ENCODE measurements around the gene PITPNC1. TPM values are rescaled to one million over a fixed set of nuclear protein-coding genes. Genes with fewer than 3 reads are reported as not detected.

The PITPNC1 gene
- total RNA-seq, 2 donors from 2014 or later, result 12.5 to 18.1 TPM

- H3K27ac ChIP-seq, result no peak overlapping the region
- no peaks in the 10 kb centered on the region for H3K9me3 ChIP-seq
- TF ChIP-seq CTCF (IDR thresholded peaks at IDR 0.05), result no peak
- H3K36me3 ChIP-seq, result no peaks in the 10 kb centered on the region
- no peaks in the 10 kb centered on the region for H3K27me3 ChIP-seq
- H3K4me3 ChIP-seq, result no peak overlapping the region
- peaks cover 0 to 7% of the 10 kb centered on the region in 2 donors for H3K4me1 ChIP-seq
- DNase-seq (ENCODE audit: low spot score), result no peak
Measured at GRCh38 chr17:67558740-67559380, 181.8 kb downstream of the PITPNC1 start.

- no peaks in the 10 kb centered on the region for H3K27me3 ChIP-seq
- H3K4me3 ChIP-seq, result no peak overlapping the region
- no peaks in the 10 kb centered on the region for H3K9me3 ChIP-seq
- no peak for DNase-seq (ENCODE audit: low spot score)
- TF ChIP-seq CTCF (IDR thresholded peaks at IDR 0.05), result no peak
- no peaks in the 10 kb centered on the region for H3K36me3 ChIP-seq
- no peak overlapping the region for H3K27ac ChIP-seq
- H3K4me1 ChIP-seq, result peaks cover 0 to 7% of the 10 kb centered on the region in 2 donors
Measured at GRCh38 chr17:67559381-67559966, 182.4 kb downstream of the PITPNC1 start.

GRCh38 chr17:67562005-67562404 is 184.9 kb downstream of the PITPNC1 start:
- no peaks in the 10 kb centered on the region for H3K9me3 ChIP-seq
- peaks cover 0 to 7% of the 10 kb centered on the region in 2 donors for H3K4me1 ChIP-seq
- H3K27ac ChIP-seq, result no peak overlapping the region
- no peak for DNase-seq (ENCODE audit: low spot score)
- no peak overlapping the region for H3K4me3 ChIP-seq
- no peaks in the 10 kb centered on the region for H3K27me3 ChIP-seq
- H3K36me3 ChIP-seq, result no peaks in the 10 kb centered on the region
- TF ChIP-seq CTCF (IDR thresholded peaks at IDR 0.05), result no peak

- Histone ChIP-seq H3K27ac (no peak overlapping the region), H3K9me3 (no peaks in the 10 kb centered on the region), H3K4me3 (no peak overlapping the region), H3K27me3 (no peaks in the 10 kb centered on the region), H3K4me1 (no peaks in the 10 kb centered on the region), H3K36me3 (no peaks in the 10 kb centered on the region)
- no peak for DNase-seq (ENCODE audit: low spot score)
- TF ChIP-seq CTCF (IDR thresholded peaks at IDR 0.05), result no peak
Measured at GRCh38 chr17:67563692-67564228, 186.7 kb downstream of the PITPNC1 start.

- Histone ChIP-seq H3K27me3 (no peaks in the 10 kb centered on the region), H3K4me3 (no peak overlapping the region), H3K9me3 (no peaks in the 10 kb centered on the region), H3K27ac (no peak overlapping the region), H3K36me3 (no peaks in the 10 kb centered on the region), H3K4me1 (no peaks in the 10 kb centered on the region)
- no peak for TF ChIP-seq CTCF (IDR thresholded peaks at IDR 0.05)
- no peak for DNase-seq (ENCODE audit: low spot score)
Measured at GRCh38 chr17:67565068-67565467, 188.0 kb downstream of the PITPNC1 start.

Data from right atrium auricular region (tissue), 2 donors.